Sciatic nerve (tissue), 2 donors: ENCODE results near the gene ZNF419. TPM values are rescaled to one million over a fixed set of nuclear protein-coding genes. Genes with fewer than 3 reads are reported as not detected.
"Not testable (repeated sequence)": the region's sequence is repeated elsewhere in the genome, so short reads cannot be mapped to it uniquely, and the experiment has no call there.

ENCODE experiments used
- ATAC-seq: fragments of 200-7000 bp; cut with Tn5 transposase; one replicate; pipeline ENCODE4 v1.9.1; 2020; ENCODE audit warnings: mild to moderate bottlenecking, moderate library complexity
- DNase-seq: peaks from one replicate; pipeline ENCODE4 v3.0.0-alpha.2; 2020; ENCODE audit warnings: low spot score
- intact Hi-C: fragments of 100-400 bp; cut with DNase I; formaldehyde crosslinking; loops from one replicate; pipeline ENCODE4 v1.14.2; 2022
- total RNA-seq: library from RNA; stranded (reverse); fragmentation: NEBNext Ultra II Directional; extraction: Animal tissue kit (Norgen Biotek cat#: 25700); gene quantifications from one replicate; pipeline ENCODE4 v1.2.1, GENCODE V29; 2021
- donor health status: DM: no; HTN: no; CAD: no.
- donor health status: DM: no; HTN: no; CAD: no.

Gene ZNF419
- total RNA-seq, result 10.6 TPM

DNA sequence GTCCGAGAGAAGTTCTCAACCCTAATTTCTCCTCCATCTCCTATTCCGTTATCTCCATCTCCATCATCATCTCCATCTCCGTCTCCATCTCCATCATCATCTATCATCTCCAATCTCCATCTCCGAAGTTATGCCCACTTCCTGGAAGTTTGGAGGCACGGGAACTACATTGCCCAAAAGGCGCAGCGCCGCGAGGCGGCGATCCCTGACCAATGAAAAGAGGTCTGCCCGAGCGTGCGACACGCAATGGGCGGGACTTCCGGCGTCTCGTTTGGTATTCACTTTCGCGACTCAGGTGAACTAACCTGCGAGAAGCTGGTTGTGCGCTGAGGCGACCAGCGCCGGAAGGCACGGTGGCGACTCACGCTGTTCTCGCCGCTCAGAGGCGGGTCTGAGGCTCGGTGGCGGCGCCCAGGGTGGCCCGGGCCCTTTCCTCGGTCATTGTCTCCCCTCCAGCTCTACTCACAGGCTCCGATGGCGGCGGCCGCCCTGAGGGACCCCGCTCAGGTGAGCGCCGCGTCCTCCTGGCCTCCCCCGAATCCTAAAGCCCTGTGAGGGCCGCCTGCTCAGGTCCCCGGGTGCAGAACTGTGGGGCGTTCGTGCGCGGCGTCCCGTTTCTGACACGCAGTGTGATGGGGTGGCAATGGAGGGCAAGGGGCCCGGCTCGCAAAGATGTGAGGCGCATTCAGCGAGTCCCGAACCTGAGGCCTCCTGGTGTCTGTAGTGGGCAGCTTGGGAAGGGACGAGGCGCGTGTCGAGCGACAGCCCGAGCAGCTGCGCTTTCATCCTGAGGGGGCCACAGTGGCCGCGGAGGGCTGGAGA, at the start of gene ZNF419:
TSS of gene ZNF419 (plus strand) at position 274 of the 822 bp plus-strand sequence. CDS start at position 475, 201 bp downstream.
- intact Hi-C loops, result not testable (repeated sequence)
- DNase-seq, result peak; percentile 94
- ATAC-seq, result peak; percentile 100

DNA sequence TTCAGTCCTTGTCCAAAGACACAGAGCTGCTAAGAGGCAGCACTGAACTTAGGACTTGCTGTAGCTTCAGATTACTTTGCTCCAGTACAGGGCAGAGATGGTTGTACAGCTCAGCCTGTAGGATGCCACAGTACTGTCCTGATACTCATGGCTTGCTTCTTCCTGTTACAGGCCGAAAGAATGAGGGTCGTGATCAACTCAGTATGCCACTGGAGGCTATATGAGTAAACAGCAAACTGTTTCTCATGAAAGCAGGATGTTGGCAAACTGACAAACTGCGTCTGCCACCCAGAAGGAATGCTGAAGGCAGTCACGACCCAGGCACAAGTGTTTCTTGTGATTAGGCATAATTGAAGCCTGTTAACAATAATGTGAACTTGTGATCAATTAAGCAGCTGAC, 49.6 kb upstream of the ZNF419 start:
- DNase-seq, result no peak
- no peak for ATAC-seq
- intact Hi-C loops, result no loop called here

DNA sequence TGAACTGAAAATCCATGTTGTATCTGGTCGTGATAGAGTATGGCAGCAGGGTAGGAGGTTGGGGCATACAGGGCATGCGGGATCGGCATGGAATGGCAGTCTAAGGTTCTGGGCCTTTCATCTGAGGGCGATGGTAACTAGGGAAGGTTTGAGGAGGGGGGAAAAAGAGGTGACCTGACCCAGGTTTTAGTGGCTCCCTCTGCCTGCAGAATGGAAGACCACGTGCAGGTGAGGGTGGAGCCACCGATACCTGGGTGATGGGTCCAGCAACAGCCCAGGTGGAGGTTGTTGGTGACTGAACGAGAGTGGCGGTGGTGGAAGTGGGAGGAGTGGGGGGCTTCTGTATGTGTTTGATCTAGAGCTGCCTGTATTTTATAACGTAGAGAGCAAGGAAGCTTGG, 48.6 kb upstream of the ZNF419 start:
- intact Hi-C loops, result no loop called here
- no peak for DNase-seq
- ATAC-seq, result no peak

DNA sequence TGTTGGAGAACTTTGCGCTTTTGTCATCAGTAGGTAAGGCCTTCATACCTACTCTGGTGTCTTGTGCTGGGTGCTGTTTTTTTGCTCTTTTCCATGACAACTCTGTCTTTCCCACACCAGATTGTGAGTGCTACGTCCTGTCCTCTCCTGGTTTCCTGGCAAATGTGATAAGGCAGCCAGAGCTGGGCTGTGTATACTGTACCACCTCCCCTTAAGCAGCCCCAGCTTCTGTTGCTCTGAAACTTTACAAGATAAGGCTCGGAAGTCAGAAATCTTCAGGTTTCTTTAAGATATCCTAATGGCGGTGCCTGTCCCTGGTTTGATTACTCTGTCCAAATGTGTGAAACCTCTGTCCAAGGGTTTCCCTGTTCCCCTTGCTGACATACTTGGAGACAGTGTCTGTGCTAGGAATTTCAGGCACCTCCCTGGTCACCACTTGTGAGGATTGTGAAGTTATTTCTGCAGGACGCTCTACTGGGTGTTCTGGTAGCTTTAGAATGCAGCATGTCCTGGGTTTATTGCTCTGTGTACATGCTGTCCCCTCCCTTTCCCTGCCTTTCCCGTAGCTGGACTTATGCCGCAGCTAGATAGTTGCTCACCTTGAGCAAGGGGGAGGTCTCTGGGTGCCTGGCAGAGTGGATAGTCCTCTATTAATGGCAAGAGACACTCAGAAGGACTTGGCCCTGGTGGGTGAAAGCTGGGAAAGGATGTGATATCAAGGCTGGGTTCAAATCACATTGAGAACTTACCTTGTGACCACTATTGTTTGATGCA, 45.4 kb upstream of the ZNF419 start:
- no peak for ATAC-seq
- DNase-seq, result no peak
- intact Hi-C loops, result loop anchor here (5.0 kb wide), 1 partner anchor 695 kb away; no protein-coding TSS in a partner anchor

DNA sequence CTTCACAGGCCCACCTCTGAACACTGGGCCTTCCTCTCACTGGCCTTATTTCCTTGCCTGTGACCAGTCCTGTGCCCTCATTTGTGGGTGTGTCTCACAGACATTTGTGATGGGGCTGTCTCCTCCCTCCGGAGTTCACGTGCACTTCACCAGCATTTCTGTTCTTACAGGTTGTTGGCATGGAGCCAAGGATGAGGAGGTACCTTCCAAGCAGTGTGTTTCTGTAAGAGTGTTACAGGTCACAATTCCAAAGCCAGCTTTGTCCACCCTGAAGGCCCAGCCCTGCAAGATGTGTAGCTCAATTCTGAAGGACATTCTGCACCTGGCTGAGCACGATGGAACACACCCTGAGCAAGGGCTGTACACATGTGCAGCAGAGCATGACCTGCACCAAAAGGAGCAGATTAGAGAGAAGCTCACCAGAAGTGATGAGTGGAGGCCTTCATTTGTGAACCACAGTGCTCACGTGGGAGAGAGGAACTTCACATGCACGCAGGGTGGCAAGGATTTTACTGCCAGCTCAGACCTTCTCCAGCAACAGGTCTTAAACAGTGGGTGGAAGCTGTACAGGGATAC, 44.3 kb upstream of the ZNF419 start:
- intact Hi-C loops, result loop anchor here (5.0 kb wide), 1 partner anchor 696 kb away; no protein-coding TSS in a partner anchor
- no peak for ATAC-seq
- DNase-seq, result no peak

DNA sequence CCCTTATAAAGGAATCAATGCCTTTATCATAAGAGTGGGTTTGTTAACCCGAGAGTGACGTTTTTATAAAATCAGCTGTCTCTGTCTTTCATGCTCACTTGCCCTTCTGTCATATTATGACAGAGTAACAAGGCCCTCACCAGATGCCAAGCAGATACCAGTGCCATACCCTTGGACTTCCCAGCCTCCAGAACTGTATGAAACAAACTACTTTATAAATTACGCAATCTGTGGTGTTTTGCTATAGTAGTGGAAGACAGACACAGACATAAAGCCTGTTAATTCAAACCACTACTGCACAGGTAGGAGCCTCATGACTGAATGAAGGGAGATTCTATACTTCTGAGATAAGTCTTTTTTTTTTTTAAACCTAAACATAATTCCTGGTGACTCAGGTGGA, 35.2 kb upstream of the ZNF419 start:
- ATAC-seq, result no peak
- intact Hi-C loops, result no loop called here
- DNase-seq, result no peak

DNA sequence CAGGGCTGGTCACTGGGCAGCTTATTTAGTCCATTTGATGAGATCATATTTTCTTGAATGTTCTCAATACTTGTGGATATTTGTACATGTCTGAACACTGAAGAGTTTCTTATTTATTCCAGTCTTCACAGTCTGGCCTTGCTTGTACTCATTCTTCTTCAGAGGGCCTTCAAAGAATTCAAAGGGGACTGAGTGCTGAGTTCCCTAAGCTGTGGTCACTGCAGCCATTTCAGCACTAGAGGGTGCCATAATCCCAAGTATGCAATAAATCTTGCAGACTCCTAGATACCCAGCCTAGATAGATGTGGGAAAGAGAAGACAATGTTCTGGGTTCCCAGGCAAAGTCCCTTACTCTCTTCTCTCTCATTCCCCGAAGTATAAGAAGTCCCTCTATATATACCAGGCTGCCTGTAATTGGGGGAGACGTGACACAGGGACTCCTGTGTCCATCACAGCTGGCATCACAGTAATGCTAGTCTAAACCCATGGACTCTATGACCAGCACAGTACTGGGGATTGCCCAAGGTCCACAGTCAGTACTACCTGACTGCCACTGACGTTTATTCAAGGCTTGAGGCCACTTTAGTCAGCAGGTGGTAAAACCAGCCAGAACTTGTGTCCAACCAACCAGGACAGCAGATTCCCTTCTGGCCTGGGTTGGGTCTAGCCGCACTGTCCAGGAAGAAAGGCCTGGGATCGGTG, 21.7 kb upstream of the ZNF419 start:
- intact Hi-C loops, result no loop called here
- DNase-seq (no peak), ATAC-seq (no peak)

DNA sequence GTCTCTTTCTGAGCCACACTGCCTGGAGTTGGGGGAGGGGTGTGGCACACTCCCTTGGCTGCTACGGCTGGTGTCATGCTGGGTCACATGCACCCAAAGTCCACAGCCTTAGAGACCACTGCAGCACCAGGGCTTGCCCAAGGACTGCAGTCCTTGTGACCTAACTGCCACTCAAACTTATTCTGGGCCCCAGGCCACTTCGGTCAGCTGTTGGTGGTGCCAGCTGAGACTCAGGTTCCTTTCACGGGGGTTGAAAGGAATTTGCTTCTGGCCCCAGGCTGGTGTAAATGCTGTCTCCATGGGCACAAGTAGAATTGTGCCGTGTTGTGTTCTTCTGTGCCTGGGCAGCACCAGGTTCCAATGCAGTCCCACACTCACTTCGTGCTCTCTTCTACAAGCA, 21.1 kb upstream of the ZNF419 start:
- intact Hi-C loops, result no loop called here
- ATAC-seq, result no peak
- DNase-seq, result no peak

DNA sequence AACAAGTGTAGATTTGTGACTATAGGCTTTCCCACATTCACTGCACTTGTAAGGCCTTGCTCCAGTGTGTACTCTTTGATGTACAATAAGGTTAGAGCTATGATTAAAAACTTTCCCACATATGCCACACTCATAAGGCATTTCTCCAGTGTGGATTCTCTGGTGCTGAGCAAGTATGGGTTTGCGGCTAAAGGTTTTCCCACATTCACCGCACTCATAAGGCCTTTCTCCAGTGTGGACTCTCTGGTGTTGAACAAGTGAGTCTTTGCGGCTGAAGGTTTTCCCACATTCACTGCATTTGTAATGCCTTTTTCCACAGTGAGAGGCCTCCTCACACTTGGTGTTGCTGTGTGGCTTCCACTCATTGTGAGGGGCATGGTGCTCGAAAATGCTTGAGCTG, 13.9 kb upstream of the ZNF419 start:
- ATAC-seq (no peak), DNase-seq (no peak)
- intact Hi-C loops, result no loop called here

DNA sequence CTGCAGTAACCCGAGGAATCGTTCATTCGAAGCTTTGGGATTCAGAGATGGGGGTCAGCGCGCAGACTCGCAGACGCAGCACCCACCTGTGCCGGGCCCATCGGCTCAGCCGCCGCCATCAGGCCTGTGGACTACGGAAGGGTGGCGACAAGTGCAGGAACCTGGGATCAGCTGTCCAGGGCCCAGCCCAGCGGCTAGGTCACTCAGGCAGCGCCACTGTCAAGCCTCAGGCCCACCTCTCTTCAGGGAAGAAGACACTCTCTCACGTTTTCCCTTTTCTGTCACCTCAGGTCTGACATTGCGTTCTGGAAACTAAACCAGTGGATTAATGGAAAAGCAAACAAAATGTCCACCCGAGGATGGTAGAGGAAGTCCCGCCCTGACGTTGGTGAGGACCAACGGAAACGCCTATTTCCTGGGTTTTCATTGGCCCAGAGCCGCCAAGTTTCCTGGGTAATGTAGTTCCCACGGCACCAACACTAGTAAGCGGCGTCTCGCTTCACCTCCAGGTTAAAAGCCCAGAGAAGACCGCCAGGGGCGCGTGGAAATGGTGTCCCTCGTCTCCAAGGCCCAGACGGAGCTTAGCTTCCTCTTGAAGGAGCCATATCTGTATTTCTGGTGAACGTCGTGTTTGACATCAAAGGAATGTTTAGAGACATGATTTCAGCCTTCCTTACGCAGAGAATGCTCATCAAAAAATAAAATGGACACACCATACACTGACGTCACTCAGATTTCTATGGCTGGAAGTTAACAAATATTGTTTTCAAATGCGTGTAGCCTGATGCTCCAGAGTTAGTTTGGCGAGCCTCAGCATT, 10.2 kb upstream of the ZNF419 start, which contains the start of gene ZNF772:
TSS of gene ZNF772 (minus strand) at position 376 of the 818 bp plus-strand sequence. CDS start at position 119, 257 bp downstream.
- DNase-seq, result peak; percentile 90
- peak; percentile 100 for ATAC-seq
- intact Hi-C loops, result no loop called here

DNA sequence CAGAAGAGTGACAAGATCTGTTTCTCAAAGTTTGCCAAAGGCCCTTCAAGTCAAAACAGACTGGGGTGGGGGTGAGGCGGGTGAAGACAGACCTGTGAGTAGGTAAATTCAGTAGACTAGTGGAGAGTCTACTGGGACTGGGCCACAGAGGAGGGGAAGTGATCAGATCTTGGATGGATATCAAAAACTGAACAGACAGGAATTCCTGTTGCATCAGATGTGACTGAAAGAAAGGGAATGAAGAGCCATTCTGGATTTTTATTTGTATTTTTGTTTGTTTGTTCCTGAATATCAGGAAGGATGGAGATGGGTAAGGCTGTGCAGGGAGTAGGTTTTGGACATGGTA, 722 bp downstream of the ZNF419 start:
- peak; percentile 18 for ATAC-seq
- not testable (repeated sequence) for DNase-seq

DNA sequence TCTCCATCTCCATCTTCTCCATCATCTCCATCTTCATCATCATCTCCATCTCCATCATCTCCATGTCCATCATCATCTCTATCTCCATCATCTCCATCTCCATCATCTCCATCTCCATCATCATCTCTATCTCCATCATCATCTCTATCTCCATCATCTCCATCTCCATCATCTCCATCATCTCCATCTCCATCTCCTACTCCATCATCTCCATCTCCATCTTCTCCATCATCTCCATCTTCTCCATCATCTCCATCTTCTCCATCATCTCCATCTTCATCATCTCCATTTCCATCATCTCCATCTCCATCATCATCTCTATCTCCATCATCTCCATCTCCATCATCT, 11.8 kb downstream of the ZNF419 start:
- DNase-seq, ATAC-seq, intact Hi-C loops: not testable (repeated sequence)

More for the DNA sequence above, 722 bp downstream of the ZNF419 start:
- intact Hi-C loops, result not testable (repeated sequence)

DNA sequence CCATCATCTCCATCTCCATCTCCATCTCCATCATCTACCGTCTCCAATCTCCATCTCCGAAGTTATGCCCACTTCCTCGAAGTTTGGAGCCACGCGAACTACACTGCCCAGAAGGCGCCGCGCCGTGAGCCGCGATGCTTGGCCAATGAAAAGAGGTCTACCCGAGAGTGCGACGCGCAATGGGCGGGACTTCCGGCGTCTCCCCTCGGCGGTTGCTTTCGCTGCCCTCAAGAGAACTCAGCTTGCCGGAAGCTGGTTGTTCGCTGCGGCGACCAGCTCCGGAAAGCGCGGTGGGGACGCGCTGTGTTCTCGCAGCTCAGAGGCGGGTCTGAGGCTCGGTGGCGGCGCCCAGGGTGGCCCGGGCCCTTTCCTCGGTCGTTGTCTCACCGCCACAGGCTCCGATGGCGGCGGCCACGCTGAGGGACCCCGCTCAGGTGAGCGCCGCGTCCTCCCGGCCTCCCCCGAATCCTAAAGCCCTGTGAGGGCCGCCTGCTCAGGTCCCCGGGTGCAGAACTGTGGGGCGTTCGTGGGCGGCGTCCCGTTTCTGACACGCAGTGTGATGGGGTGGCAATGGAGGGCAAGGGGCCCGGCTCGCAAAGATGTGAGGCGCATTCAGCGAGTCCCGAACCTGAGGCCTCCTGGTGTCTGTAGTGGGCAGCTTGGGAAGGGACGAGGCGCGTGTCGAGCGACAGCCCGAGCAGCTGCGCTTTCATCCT, 12.3 kb downstream of the ZNF419 start, which contains the start of gene ZNF773:
TSS of gene ZNF773 (plus strand) at position 259 of the 716 bp plus-strand sequence. CDS start at position 402, 143 bp downstream.
- ATAC-seq, result peak; percentile 100
- peak; percentile 96 for DNase-seq
- intact Hi-C loops, result not testable (repeated sequence)

DNA sequence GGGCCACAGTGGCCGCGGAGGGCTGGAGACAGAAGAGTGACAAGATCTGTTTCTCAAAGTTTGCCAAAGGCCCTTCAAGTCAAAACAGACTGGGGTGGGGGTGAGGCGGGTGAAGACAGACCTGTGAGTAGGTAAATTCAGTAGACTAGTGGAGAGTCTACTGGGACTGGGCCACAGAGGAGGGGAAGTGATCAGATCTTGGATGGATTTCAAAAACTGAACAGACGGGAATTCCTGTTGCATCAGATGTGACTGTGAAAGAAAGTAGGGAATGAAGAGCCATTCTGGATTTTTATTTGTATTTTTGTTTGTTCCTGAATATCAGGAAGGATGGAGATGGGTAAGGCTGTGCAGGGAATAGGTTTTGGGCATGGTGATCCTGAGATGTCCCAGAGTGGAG, 12.8 kb downstream of the ZNF419 start:
- DNase-seq, intact Hi-C loops: not testable (repeated sequence)
- ATAC-seq, result peak; percentile 20

DNA sequence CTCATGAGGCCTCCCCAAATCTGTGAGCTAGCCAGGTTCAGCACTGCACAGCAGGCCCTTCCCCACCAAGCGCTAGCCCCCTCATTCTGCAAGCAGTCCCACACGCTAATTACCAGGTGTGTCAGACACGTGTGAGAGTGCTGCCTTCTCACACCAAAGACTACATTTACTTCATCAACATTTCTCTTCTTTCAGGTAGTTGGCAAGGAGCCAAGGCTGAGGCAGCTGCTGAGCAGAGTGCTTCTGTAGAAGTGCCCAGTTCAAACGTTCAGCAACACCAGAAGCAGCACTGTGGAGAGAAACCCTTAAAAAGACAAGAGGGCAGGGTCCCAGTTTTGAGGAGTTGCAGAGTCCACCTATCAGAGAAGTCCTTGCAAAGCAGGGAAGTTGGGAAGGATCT, 18.6 kb downstream of the ZNF419 start:
- ATAC-seq (no peak), DNase-seq (no peak)
- intact Hi-C loops, result no loop called here

DNA sequence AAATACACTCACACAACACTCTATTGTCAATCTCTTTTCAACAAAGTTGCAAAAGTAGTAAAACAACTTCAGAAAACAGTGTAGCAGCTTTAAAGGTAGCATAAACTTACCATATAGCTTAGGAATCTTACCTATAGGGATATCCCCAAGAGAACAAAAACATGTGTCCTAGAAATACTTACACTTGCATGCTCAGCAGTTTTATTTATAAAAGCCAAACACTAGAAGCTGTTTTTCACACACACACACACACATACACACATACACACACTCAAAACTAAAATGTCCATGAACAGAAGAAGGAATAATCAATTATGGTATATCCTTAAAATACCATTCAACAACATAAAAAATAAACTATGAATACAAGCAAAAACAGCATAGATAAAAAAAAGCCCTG, 23.9 kb downstream of the ZNF419 start:
- intact Hi-C loops, result no loop called here
- DNase-seq (no peak), ATAC-seq (no peak)

DNA sequence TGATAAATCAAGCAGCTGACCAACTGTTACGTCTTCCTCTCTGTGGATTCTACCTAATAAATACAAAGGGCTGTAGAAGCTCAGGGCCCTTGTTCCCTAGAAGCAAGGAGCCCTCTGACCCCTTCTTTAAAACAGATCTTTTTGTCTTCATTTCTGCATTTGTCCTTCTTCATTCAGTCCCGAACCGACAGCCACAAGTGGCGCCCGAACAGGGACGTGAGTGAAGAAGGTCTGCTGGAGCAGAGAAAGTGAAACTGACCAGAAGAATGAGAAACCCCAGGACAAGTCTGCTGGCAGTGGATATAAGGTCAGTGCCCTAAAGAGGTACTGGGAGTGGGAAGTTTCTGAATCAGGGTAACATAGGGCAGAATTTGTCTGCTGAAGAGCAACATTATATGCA, 25.3 kb downstream of the ZNF419 start:
- DNase-seq (no peak), ATAC-seq (no peak)
- intact Hi-C loops, result no loop called here

DNA sequence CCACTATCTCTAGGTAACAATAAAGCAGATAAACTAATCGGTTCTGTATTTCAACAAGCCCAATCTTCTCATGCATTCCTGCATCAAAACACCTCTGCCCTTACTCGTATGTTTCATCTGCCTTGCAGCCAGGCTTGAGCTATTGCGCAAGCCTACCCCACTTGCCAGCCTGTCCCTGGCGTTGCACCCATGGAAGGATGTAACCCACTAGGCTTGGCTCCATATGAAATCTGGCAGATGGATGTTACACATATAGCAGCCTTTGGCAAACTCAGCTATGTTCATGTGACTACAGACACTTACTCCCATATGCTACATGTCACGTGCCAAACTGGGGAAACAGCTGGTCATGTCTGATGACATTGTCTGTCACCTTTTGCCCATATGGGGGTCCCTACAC, 27.7 kb downstream of the ZNF419 start:
- DNase-seq, result no peak
- intact Hi-C loops, result no loop called here
- no peak for ATAC-seq
